ENCODE measurements around the gene TEAD3. TPM values are rescaled to one million over a fixed set of nuclear protein-coding genes. Genes with fewer than 3 reads are reported as not detected.

Gene TEAD3
- total and polyA plus RNA-seq, 4 donors, result 16.7 to 78.0 (median 48.9) TPM

Small RNA genes within 50 kb of the gene (microRNA-seq; reads per million reads assigned to microRNA genes)
- gene MIR7111, result 0 to 1.2 reads per million in 2 donors

Other genes starting within 250 kb of the TEAD3 start
- 10 to 100 TPM; 26.6 to 46.4 TPM for gene ZNF76, start 237.3 kb downstream of the TEAD3 start, total RNA-seq
- 10 to 100 TPM; 10.6 to 51.8 TPM for gene ZNF76, start 237.3 kb downstream of the TEAD3 start, polyA plus RNA-seq
- 10 to 100 TPM in 1 of 2 donors, 1 to 10 TPM in 1; 9.9 to 13.0 TPM for gene DEF6, start 199.3 kb downstream of the TEAD3 start, total RNA-seq
- gene DEF6, start 199.3 kb downstream of the TEAD3 start, polyA plus RNA-seq, result 1 to 10 TPM; 1.5 to 2.8 TPM
- 10 to 100 TPM; 24.9 to 27.7 TPM for gene PPARD, start 154.5 kb downstream of the TEAD3 start, total RNA-seq
- 10 to 100 TPM in 1 of 2 donors, 1 to 10 TPM in 1; 5.9 to 16.7 TPM for gene PPARD, start 154.5 kb downstream of the TEAD3 start, polyA plus RNA-seq
- 1 to 10 TPM; 4.7 to 5.5 TPM for gene FANCE, start 44.7 kb downstream of the TEAD3 start, total RNA-seq
- gene FANCE, start 44.7 kb downstream of the TEAD3 start, polyA plus RNA-seq, result 1 to 10 TPM; 1.3 to 4.4 TPM
- 100 to 1,000 TPM; 834 to 875 TPM for gene RPL10A, start 28.7 kb downstream of the TEAD3 start, total RNA-seq
- 1,000 to 10,000 TPM; 2,062 to 2,391 TPM for gene RPL10A, start 28.7 kb downstream of the TEAD3 start, polyA plus RNA-seq
- gene TULP1, start 15.8 kb upstream of the TEAD3 start, total RNA-seq, result not detected
- gene TULP1, start 15.8 kb upstream of the TEAD3 start, polyA plus RNA-seq, result 1 to 10 TPM in 1 of 2 donors, not detected in 1; 3.3 TPM
- gene FKBP5, start 191.8 kb upstream of the TEAD3 start, total RNA-seq, result 10 to 100 TPM; 25.1 to 96.1 TPM
- 100 to 1,000 TPM in 1 of 2 donors, 10 to 100 TPM in 1; 79.2 to 102 TPM for gene FKBP5, start 191.8 kb upstream of the TEAD3 start, polyA plus RNA-seq
- gene ARMC12, start 240.0 kb upstream of the TEAD3 start, total RNA-seq, result 1 to 10 TPM in 1 of 2 donors, under 1 TPM in 1; 0.52 to 1.4 TPM
- gene ARMC12, start 240.0 kb upstream of the TEAD3 start, polyA plus RNA-seq, result 1 to 10 TPM in 1 of 2 donors, under 1 TPM in 1; 0.25 to 6.4 TPM